Retinal pigment epithelial cell (primary cell): Measurements from ENCODE around the gene DHX32.

ENCODE experiments used
- DNase-seq: peaks from one replicate; pipeline ENCODE4 v3.0.0-alpha.2; 2010; ENCODE audit warnings: low read depth
- H3K4me3 ChIP-seq: 2 replicates; pipeline ENCODE4 v1.5.1; 2011; ENCODE audit warnings: mild to moderate bottlenecking, low read length, control low read depth, moderate library complexity
- TF ChIP-seq, protein P1 (sequence below): conservative IDR thresholded peaks from 2 replicates; pipeline ENCODE4 v1.5.1; 2011; ENCODE audit warnings: low read depth, low read length, control low read depth, inconsistent platforms

Gene DHX32

DNA sequence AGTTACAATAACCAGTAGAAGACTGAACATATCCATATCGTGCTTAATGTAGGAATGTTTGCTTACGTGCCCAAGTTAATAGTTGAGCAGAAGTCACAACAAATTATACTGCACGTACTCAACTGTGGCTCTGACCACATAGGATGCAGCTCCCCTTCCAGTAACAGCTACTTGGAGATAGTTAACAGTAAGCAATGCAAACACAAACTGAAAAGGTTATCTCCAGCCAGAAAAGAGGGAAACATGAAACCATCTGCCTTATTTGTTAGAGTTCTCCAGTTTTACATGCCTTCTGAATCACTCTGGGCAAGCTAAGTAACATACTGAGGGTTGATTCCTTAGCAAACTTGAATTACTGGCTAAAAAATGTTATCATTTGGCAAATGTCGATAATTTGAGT, 9.8 kb downstream of the DHX32 start:
- H3K4me3 ChIP-seq = no peak overlapping the region
- TF ChIP-seq, protein P1, sequence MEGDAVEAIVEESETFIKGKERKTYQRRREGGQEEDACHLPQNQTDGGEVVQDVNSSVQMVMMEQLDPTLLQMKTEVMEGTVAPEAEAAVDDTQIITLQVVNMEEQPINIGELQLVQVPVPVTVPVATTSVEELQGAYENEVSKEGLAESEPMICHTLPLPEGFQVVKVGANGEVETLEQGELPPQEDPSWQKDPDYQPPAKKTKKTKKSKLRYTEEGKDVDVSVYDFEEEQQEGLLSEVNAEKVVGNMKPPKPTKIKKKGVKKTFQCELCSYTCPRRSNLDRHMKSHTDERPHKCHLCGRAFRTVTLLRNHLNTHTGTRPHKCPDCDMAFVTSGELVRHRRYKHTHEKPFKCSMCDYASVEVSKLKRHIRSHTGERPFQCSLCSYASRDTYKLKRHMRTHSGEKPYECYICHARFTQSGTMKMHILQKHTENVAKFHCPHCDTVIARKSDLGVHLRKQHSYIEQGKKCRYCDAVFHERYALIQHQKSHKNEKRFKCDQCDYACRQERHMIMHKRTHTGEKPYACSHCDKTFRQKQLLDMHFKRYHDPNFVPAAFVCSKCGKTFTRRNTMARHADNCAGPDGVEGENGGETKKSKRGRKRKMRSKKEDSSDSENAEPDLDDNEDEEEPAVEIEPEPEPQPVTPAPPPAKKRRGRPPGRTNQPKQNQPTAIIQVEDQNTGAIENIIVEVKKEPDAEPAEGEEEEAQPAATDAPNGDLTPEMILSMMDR = no peak
- DNase-seq = no peak

DNA sequence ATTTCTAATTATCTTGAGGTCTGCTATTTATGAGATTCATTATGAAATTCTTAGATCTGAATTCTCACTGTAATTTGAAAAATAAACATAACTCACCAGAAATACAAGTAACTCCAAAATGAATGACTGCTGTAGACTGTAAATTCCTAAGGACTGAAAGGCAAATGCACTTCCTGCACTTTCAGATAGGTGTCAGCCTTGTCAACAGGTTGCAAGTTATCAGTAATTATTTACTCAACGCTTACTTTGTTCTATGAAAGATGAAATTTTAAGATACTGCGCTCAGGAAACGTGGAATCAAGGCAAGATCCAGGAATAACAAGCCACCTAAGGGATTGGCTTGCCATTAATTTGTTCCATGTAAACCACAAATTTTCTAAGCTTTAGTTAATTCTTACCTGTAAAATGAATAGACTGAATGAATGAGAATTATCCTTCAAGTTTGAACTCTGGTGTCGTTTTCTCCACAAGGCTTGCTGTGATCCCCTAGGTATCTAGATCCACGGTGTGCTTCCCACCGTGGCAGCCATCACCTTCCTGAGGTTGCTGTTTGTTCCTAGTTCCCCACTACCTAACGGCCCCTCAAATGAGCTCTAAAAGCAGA, 12.6 kb downstream of the DHX32 start:
- TF ChIP-seq, protein P1 = peak; percentile 94
- DNase-seq = no peak
- no peak overlapping the region for H3K4me3 ChIP-seq

DNA sequence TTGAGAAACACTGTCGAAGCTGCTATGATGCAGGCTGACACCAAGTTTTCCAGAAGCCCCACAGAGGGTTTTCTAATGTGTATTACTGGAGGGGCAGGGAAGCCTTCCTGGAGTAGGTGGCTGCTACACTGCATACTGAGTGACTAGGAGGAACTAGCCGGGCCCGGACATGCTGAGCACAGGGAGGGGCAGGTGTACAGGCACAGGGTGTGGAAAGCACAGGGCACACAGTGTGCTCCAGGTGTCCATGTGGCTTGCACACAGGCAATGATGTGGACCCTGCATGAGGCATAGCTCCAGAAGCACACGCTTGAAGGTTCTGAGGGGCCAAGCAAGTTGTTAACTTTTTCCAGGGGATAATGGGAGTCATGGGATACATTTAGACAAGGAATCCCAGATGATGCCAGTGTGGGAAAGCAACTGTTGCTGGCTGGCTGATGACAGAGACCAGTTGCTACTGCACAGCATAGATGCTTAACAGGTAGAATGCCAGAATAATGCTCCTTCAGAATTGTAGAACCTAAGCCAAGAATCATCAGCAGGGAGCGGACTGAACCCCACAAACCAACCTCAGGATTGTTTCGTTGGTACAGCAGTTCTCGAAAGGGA, 14.6 kb downstream of the DHX32 start:
- no peak for DNase-seq
- H3K4me3 ChIP-seq = no peak overlapping the region
- TF ChIP-seq, protein P1 = no peak

DNA sequence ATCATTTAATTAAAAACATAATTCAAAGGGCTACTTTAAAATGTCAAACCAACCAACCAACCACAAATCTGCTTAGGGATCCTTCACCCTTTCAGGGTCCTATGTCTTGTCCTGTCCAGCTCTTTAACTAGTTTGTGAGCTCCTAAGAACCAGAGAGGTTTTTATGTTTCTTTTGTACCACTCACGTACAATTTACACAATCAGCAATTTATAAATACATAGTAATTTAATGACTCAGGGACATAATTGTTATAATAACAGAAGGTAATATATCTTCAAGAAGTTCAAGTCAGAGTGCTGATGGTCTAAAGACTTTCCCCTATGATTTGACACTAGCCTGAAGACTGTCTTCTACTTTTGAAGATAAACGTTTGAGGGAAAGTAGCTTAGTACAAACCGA, 16.0 kb downstream of the DHX32 start:
- no peak overlapping the region for H3K4me3 ChIP-seq
- TF ChIP-seq, protein P1 = no peak
- DNase-seq = no peak

DNA sequence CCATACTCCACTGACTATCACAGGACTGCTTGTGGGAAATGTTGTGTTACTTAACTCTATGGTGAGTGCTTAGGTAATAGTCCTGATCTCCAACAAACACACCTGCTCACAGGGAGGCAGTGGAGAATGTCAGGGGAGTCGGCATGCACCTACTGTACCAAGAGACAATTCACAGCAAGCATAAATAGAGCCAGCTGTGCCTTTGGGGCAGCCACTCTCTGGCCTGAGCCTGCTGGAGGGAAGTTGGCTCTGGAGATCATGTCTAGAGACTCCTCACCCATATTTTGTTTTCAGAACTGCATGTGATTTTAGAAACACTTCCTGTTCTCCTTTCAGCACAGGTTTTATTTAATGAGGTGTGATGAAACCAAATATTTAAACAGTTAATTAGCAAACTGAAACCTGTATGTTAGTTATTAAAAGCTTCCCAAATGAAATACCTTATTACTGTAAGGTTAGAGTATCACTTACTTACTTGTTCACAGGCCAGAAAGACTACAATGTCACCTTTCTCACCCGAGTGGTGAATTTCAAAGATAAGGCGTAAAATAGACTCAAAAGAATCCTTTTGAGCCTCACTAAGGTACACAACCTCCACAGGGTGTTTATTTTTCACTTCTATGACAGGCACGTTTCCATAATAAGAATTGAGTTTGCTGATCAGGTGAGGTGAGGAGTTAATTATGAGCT, 21.8 kb downstream of the DHX32 start:
- no peak for DNase-seq
- H3K4me3 ChIP-seq = no peak overlapping the region
- TF ChIP-seq, protein P1 = no peak

DNA sequence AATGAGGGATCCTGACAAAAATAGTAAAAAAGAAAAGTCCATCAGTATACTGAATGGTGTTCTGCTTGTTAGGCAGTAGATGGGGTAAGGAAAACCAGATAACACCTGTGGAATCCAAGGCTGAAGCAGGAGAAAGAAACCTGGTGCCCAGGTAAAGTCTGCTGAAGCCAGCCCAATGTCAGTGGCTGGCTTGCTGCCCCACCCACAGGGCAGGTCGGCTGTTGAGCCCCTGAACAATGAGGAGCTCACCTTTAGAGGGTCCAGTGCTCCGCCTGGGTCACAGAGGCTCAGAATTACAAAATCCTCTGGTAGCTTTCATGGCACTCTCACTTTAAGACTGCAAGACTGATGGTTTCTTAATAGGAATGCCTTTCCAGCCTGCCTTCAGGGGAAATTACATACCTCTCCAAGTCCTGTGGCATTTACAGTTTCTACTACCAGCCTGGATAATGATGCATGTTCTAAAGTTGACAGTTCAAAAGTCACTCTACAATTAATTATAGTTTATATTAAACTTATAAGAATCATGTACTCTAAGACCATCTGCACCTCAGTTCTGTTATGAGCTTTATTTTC, 23.8 kb downstream of the DHX32 start:
- DNase-seq = no peak
- H3K4me3 ChIP-seq = no peak overlapping the region
- TF ChIP-seq, protein P1 = no peak
